Measurements from ENCODE around the gene STKLD1. TPM values are rescaled to one million over a fixed set of nuclear protein-coding genes. Genes with fewer than 3 reads are reported as not detected.
"Not testable (repeated sequence)": the region's sequence is repeated elsewhere in the genome, so short reads cannot be mapped to it uniquely, and the experiment has no call there.

The STKLD1 gene
- total RNA-seq, 1 donor from 2014 or later = 0.75 TPM

GRCh38 chr9:133361507-133362092 is 14.6 kb upstream of the STKLD1 start:
- no peak for DNase-seq (ENCODE audit: low spot score)

- no peak for DNase-seq (ENCODE audit: low spot score)
Measured at GRCh38 chr9:133362359-133363044, 13.7 kb upstream of the STKLD1 start.

GRCh38 chr9:133366435-133366834 is 9.7 kb upstream of the STKLD1 start:
- no peak for DNase-seq (ENCODE audit: low spot score)

GRCh38 chr9:133367221-133367620 is 8.9 kb upstream of the STKLD1 start:
- no peak for DNase-seq (ENCODE audit: low spot score)

- no peak for DNase-seq (ENCODE audit: low spot score)
Measured at GRCh38 chr9:133367778-133368177, 8.4 kb upstream of the STKLD1 start.

- DNase-seq (ENCODE audit: low spot score) = no peak
Measured at GRCh38 chr9:133368249-133368881, 7.8 kb upstream of the STKLD1 start.

- DNase-seq (ENCODE audit: low spot score) = no peak
Measured at GRCh38 chr9:133369422-133369821, 6.7 kb upstream of the STKLD1 start.

GRCh38 chr9:133369933-133370332 is 6.2 kb upstream of the STKLD1 start:
- DNase-seq (ENCODE audit: low spot score) = no peak

- no peak for DNase-seq (ENCODE audit: low spot score)
Measured at GRCh38 chr9:133370685-133371084, 5.5 kb upstream of the STKLD1 start.

- DNase-seq (ENCODE audit: low spot score) = no peak
Measured at GRCh38 chr9:133371261-133371711, 4.9 kb upstream of the STKLD1 start.

- no peak for DNase-seq (ENCODE audit: low spot score)
Measured at GRCh38 chr9:133372144-133372543, 4.0 kb upstream of the STKLD1 start.

GRCh38 chr9:133374612-133375115 is 1.5 kb upstream of the STKLD1 start:
- no peak for DNase-seq (ENCODE audit: low spot score)

- no peak for DNase-seq (ENCODE audit: low spot score)
Measured at GRCh38 chr9:133375116-133375723, 946 bp upstream of the STKLD1 start.

- DNase-seq (ENCODE audit: low spot score) = not testable (repeated sequence)
Measured at GRCh38 chr9:133377280-133377679, 1.1 kb downstream of the STKLD1 start.

GRCh38 chr9:133377721-133378216 is 1.6 kb downstream of the STKLD1 start:
- no peak for DNase-seq (ENCODE audit: low spot score)

- no peak for DNase-seq (ENCODE audit: low spot score)
Measured at GRCh38 chr9:133378408-133378962, 2.3 kb downstream of the STKLD1 start.

- no peak for DNase-seq (ENCODE audit: low spot score)
Measured at GRCh38 chr9:133379153-133380086, 3.3 kb downstream of the STKLD1 start.

- no peak for DNase-seq (ENCODE audit: low spot score)
Measured at GRCh38 chr9:133380734-133381133, 4.6 kb downstream of the STKLD1 start.

GRCh38 chr9:133382507-133383141 is 6.5 kb downstream of the STKLD1 start:
- no peak for DNase-seq (ENCODE audit: low spot score)

- DNase-seq (ENCODE audit: low spot score) = no peak
Measured at GRCh38 chr9:133383438-133383837, 7.3 kb downstream of the STKLD1 start.

Data from ureter (tissue), 1 donor.